NCI-H345 treated with DMSO at 0.1 percent for 48 hours (cell line): ENCODE data around the gene MBD3.
"Not testable (repeated sequence)": the region's sequence is repeated elsewhere in the genome, so short reads cannot be mapped to it uniquely, and the experiment has no call there.

Experiments used
- DNase-seq: peaks from one replicate; lab custom pipeline; 2025; ENCODE audit not compliant: unreplicated experiment; lab: John Stamatoyannopoulos, UW

MBD3 gene

DNA sequence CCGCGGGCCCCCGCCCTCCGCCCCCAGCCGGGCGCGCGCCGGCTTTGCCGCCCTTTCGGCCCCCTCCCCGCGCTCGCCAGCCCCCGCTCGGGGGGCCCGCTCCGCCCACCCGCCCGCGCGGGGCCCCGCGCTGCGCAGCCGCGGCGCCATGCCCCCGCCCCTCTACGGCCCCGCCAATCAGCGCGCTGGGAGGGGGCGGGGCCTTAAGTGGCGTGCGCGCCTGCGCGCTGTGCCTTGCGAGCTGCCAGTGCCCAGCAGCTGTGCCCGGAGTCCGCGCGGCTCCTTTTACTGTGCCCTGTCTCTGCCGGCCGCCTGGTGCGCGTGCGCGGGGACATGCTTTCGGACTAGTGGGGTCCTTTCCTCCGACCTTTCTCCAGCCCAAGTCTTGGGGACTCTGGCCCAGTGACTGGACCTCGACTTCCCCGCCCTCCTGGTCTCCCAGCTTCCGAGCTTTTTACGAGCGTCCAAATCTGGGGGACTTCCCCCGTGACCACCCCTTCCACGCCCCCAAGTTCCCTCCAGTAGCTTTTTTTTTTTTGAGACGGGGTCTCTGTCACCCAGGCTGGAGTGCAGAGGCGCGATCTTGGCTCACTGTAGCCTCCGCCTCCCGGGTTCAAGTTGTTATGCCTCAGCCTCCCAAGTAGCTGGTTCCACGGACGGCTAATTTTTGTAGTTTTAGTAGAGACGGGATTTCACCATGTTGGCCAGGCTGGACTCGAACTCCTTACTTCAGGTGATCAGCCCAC is at the start of gene MBD3:
MBD3 (minus strand) TSS at position 111 of the 746 bp plus-strand sequence. CDS start 234 bp downstream, outside the sequence.
- peak; percentile 82 for DNase-seq

DNA sequence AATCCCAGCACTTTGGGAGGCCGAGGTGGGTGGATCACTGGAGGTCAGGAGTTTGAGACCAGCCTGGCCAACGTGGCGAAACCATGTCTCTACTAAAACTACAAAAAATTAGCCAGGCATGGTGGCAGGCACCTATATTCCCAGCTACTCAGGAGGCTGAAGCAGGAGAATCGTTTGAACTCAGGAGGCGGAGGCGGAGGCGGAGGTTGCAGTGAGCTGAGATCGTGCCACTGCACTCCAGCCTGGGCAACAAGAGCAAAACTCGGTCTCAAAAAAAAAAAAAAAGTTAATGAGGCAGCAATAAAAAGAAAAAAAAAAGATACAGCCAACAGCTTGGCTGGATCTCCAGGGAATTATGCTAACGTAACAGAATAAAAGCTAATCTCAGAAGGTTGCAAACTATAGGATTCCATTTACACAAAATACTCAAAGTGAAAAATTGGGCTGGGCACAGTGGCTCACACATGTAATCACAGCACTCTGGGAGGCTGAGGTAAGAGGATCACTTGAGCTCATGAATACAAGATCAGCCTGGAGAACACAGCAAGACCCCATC is 48.3 kb upstream of the MBD3 start:
- DNase-seq = not testable (repeated sequence)

DNA sequence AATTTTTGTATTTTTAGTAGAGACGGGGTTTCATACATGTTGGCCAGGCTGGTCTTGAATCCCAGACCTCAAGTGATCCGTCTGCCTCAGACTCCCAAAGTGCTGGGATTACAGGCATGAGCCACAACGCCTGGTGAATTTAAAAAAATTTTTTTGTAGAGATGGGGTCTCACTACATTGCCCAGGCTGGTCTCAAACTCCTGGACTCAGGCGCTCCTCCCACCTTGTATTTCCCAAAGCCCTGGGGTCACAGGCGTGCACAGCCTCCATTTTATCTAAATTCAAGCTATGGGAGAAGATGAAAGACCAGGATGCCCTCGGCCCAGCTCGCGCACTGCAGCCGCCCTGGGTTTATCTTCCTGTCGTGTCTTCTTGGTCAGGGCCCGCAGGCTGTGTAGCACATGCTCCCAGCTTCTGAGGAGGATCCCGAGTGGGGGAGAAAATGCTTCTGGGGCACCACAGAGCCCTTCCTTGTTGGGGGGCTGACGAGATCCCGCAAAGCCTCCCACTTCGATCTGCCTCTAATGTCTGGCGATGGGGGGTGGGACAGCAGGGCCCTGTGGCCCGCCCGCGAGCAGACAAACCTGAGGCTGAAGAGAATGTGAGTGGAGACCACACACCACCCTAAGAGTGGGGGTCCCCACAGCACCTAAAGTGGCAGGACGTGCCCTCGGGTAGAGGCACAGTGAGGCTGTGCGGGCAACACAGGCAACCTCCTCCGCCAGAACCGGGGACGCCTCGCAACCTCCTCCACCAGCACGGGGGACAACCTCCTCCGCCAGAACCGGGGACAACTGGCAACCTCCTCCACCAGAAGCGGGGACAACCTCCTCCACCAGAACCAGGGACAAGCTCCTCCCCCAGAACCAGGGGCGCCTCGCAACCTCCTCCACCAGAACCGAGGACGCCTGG is 43.9 kb upstream of the MBD3 start:
- no peak for DNase-seq

DNA sequence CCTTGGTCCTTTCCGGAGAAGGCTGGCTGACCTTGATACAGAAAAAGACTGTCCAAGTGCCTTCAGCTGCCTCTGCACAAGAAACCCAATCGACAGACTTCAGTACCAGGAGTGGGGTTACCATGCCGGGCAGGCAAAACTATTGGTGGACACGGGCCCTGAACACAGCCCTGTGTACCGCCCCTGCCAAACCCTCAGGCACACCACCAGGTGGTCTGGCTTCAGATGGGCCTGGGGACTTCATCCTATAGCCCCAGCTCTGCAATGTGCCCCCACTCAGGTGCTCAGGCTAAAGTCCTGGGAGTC is 42.2 kb upstream of the MBD3 start:
- no peak for DNase-seq

GRCh38 chr19:1634242-1634937 is 41.7 kb upstream of the MBD3 start:
- DNase-seq = no peak

- no peak for DNase-seq
Observed at GRCh38 chr19:1633269-1633826, 40.7 kb upstream of the MBD3 start.

DNA sequence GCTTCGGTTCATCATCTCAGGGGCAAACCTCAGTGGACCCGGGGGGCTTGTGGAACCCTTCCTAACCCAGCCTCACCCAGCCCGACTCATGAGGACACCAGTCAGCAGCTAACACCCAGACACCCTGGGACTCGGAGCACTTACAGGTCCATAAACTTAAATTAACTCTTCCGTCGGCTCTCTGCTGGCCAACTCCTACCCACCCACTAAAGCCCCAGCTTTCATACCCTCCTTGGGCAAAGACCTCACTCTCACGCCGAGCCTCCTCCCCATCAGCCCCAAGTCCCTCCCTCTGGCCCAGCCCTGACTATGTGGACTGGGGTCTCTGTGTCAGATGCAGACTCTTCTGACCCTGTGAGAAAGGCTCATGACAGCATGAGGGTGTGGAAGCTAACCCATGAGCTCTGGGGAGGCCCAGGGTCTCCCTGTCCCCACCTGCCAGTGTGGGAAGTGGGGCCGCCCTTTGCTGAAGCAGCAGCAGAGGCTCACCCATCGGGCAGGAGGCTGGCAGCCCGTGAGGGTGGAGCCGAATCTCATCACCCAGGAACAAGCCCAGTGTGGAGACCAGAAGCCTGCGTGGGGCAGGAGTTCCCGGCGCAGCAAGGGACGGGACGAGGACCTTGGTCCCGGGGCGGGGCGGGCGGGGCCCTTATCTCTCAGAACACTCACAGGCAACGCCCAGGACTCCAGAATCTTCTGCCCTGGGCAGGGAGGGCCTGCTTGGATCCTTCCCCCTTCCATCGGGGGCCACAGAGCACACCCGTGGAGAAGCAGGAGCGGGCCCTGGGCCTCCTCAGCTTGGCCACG is 40.0 kb upstream of the MBD3 start:
- no peak for DNase-seq

GRCh38 chr19:1631557-1632100 is 39.0 kb upstream of the MBD3 start:
- no peak for DNase-seq

DNA sequence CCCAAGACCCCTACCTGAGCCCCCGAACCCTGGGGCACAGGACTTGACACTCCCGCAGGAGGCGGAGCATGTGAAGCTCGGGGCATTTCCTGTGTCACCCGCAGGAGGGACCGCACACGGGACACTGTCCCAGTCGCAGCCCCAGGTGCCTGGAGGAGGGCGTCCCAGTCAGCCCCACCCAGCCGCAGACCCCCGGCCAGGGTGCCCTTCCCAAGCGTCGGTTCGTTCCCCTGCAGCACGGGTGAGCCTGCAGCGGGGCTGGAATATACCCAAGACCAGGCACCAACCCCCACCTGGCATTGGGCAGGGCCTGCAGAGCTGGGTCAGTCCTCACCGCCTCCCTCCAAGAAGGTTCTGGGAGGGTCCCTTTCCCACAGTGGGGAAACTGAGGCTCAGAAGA is 38.1 kb upstream of the MBD3 start:
- no peak for DNase-seq

- no peak for DNase-seq
Observed at GRCh38 chr19:1630012-1630411, 37.3 kb upstream of the MBD3 start.

- no peak for DNase-seq
Observed at GRCh38 chr19:1629256-1629808, 36.7 kb upstream of the MBD3 start.

- no peak for DNase-seq
Observed at GRCh38 chr19:1627194-1627593, 34.5 kb upstream of the MBD3 start.

- DNase-seq = no peak
Observed at GRCh38 chr19:1626417-1627010, 33.8 kb upstream of the MBD3 start.

DNA sequence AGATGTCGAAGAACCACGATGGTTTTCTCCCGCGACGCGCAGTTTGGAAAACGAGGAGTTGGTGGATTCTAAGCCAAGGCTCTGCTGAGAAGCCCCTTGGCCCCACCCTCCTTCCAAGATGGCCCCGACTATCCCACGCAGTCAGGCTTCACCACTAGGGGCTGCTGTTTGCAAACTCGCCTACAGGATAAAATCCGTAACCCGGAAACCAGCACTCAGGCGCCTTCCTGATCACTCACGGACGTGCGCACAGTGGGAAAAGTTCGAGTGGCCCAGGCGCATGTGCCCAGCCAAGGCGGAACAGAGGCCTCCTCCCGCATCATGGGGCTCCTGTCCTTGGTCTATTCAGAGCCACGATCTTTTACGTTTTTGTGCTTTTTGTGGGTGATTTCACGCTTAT is 31.8 kb upstream of the MBD3 start:
- DNase-seq = no peak

DNA sequence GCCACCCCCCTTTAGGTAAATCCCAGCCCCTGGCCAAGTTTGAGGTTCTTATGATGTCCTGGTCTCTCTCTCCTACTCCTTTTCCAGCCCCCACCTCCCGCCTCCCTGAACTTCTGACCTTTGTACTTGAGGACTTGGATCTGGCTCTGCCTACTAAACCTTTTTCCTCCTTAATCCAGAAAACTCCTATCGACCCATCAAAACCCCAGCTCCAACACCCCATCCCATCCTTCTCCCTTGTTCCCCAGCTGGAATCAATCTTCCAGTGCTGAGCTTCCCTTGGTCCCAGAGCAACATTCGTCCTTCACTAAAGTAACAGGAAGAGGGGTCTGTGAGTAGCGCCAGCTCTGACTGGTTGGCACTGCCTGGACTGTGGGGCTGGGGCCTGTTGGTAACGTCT is 29.9 kb upstream of the MBD3 start:
- no peak for DNase-seq

- DNase-seq = no peak
Observed at GRCh38 chr19:1622007-1622406, 29.3 kb upstream of the MBD3 start.

GRCh38 chr19:1621574-1621973 is 28.9 kb upstream of the MBD3 start:
- DNase-seq = no peak

DNA sequence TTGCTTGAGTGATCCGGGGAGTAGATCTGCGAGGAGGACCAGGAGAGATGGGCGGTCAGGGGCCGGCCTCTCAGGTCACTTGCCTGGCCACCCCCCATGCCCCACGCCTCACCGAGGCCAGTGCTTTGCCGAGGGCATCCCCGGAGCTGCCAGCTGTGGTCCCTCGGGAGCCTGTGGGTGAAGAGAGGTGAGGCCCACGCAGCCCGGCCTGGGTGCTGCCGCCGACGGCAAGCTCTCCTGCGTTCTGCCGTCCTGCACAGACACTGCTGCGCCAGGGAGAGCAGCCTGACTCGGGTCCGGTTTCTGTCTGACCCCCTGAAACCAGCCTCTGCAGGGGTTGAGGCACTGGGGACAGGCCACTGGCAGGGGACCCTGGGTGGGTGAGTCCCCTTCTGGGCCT is 28.4 kb upstream of the MBD3 start:
- DNase-seq = no peak

DNA sequence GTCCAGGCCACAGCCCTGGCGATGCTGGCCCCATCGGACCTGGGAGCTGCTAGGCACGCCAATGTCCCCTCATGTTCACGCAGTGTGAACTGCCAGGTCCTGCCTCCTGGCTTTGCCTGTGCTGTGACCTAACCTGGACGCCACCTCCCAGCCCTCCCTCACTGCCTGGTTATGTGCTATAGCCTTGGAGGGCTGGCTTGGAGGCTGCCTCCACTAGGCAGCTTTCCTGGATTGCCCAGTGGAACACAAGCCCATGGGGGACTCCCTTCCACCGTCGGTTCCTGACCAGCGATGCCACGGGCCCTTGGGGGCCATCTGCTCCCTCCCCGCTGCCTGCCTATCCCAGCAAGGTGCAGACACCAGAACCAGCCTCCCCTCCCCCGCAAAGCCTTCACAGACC is 27.8 kb upstream of the MBD3 start:
- no peak for DNase-seq
